GM12878 (cell line): ENCODE measurements around the gene PTPRN2. TPM values are rescaled to one million over a fixed set of nuclear protein-coding genes. Genes with fewer than 3 reads are reported as not detected.

Experiments
- ATAC-seq: fragments of 200-7000 bp; cut with Tn5 transposase; 3 replicates; pipeline ENCODE4 v1.9.1; 2020; ENCODE audit warnings: mild to moderate bottlenecking, moderate library complexity
- BruUV-seq: library from RNA; stranded (reverse); fragments of 400-500 nt; replicated peaks from 2 replicates; lab custom pipeline; 2021; lab: Mats Ljungman, UMichigan
- CTCF ChIA-PET: fragments of 300-600 bp; sonication (Branson Sonifier 250); formaldehyde crosslinking; extraction: SDS; loops from one replicate; lab custom pipeline; 2021; ENCODE audit warnings: inconsistent platforms; lab: Yijun Ruan, JAX
- POLR2A ChIA-PET: fragments of 350-600 bp; formaldehyde crosslinking; extraction: SDS; loops from one replicate; lab custom pipeline; 2021; ENCODE audit warnings: inconsistent platforms; lab: Charles Lee
- RAD21 ChIA-PET: fragments of 300-600 bp; sonication (Branson Sonifier 250); formaldehyde crosslinking; loops from one replicate; lab custom pipeline; 2023; ENCODE audit warnings: antibody characterized with exemption; ENCODE audit not compliant: unreplicated experiment; lab: Charles Lee
- SMC1A ChIA-PET: fragments of 300-600 bp; sonication (Branson Sonifier 250); formaldehyde crosslinking; loops from one replicate; lab custom pipeline; 2023; ENCODE audit not compliant: unreplicated experiment, uncharacterized antibody; lab: Charles Lee
- DNase-seq: peaks from one replicate; pipeline ENCODE4 v3.0.0-alpha.2; 2011; ENCODE audit warnings: low read depth, low spot score
- FAIRE-seq: peaks from 3 replicates; lab custom pipeline; 2011; peaks lifted over from hg19 to GRCh38; lab: Jason Lieb, UNC
- H2AFZ ChIP-seq: 2 replicates; pipeline ENCODE4 v1.6.0; 2011; ENCODE audit warnings: low read depth, low read length, control low read depth; ENCODE audit not compliant: control insufficient read depth
- H3K27ac ChIP-seq: 2 replicates; pipeline ENCODE4 v1.5.1; 2011; ENCODE audit warnings: control low read depth; ENCODE audit not compliant: control insufficient read depth, insufficient read depth
- H3K27me3 ChIP-seq, 2 experiments: replicated peaks in 1 of 2; 2 replicates each; pipeline versions ENCODE4 v1.6.0 to v1.6.1; 2011; ENCODE audit warnings: low read length in 1 of 2; ENCODE audit not compliant: control insufficient read depth in 2 of 2, insufficient read depth in 2 of 2
- H3K36me3 ChIP-seq, 2 experiments: 2 replicates each; pipeline ENCODE4 v1.5.1; 2011; ENCODE audit warnings: low read length in 1 of 2; ENCODE audit not compliant: control insufficient read depth in 2 of 2, insufficient read depth in 2 of 2
- H3K4me1 ChIP-seq: 2 replicates; pipeline ENCODE4 v1.6.1; 2011; ENCODE audit warnings: mild to moderate bottlenecking, low read length, moderate library complexity, mixed read lengths; ENCODE audit not compliant: control insufficient read depth, insufficient read depth
- H3K4me2 ChIP-seq: 2 replicates; pipeline ENCODE4 v1.6.0; 2011; ENCODE audit warnings: control low read depth; ENCODE audit not compliant: control insufficient read depth, insufficient read depth
- H3K4me3 ChIP-seq: fragments of 200-600 bp; sonication (generic); 2 replicates; pipeline ENCODE4 v1.5.1; 2016
- H3K79me2 ChIP-seq: 2 replicates; pipeline ENCODE4 v1.6.0; 2011; ENCODE audit warnings: low read length; ENCODE audit not compliant: control insufficient read depth, insufficient read depth
- H3K9ac ChIP-seq: 2 replicates; pipeline ENCODE4 v1.8.0; 2011; ENCODE audit warnings: low read length, control low read depth, mixed read lengths; ENCODE audit not compliant: control insufficient read depth, insufficient read depth
- H3K9me3 ChIP-seq: replicated peaks from 3 replicates; pipeline ENCODE4 v1.5.1; 2011; ENCODE audit warnings: mild to moderate bottlenecking, low read length; ENCODE audit not compliant: control insufficient read depth, insufficient read depth
- H4K20me1 ChIP-seq: 2 replicates; pipeline ENCODE4 v1.6.0; 2011; ENCODE audit not compliant: control insufficient read depth, insufficient read depth
- ASH2L ChIP-seq: fragments of 300-600, 200-600 bp; sonication (generic); IDR thresholded peaks from 2 replicates; pipeline ENCODE4 v1.6.1; 2017; ENCODE audit warnings: low read depth, mild to moderate bottlenecking, borderline replicate concordance
- E2F8 ChIP-seq: fragments of 450-650 bp; IDR thresholded peaks from 2 replicates; pipeline ENCODE4 v1.6.1; 2018; ENCODE audit warnings: mild to moderate bottlenecking, low read depth, moderate library complexity; ENCODE audit not compliant: partially characterized antibody
- FOS ChIP-seq: IDR thresholded peaks from 3 replicates; pipeline ENCODE4 v1.6.1; 2011; ENCODE audit warnings: borderline replicate concordance; ENCODE audit not compliant: insufficient read length; ENCODE audit errors: extremely low read depth
- HCFC1 ChIP-seq: fragments of 150-350 bp; IDR thresholded peaks from 2 replicates; pipeline ENCODE4 v1.6.1; 2014; ENCODE audit warnings: low read length
- HDAC6 ChIP-seq: fragments of 200-600 bp; sonication (generic); IDR thresholded peaks from one replicate; pipeline ENCODE4 v1.8.0; 2017; ENCODE audit warnings: antibody characterized with exemption; ENCODE audit not compliant: unreplicated experiment
- NFYB ChIP-seq: IDR thresholded peaks from 2 replicates; pipeline ENCODE4 v1.6.1; 2011; ENCODE audit warnings: low read depth, mild to moderate bottlenecking, low read length, improper control_type of control experiment, moderate library complexity; ENCODE audit not compliant: insufficient read depth
- RAD21 ChIP-seq: IDR thresholded peaks from 2 replicates; pipeline ENCODE4 v1.6.1; 2011; ENCODE audit warnings: mild to moderate bottlenecking, low read depth, low read length, moderate library complexity; ENCODE audit not compliant: insufficient read depth
- RELA ChIP-seq: fragments of 450-650 bp; IDR thresholded peaks from 2 replicates; pipeline ENCODE4 v1.8.0; 2014; ENCODE audit warnings: borderline replicate concordance; ENCODE audit not compliant: partially characterized antibody
- SIN3A ChIP-seq: IDR thresholded peaks from 2 replicates; pipeline ENCODE4 v1.6.1; 2012; ENCODE audit warnings: low read depth, low read length, improper control_type of control experiment
- SREBF2 ChIP-seq: IDR thresholded peaks from 2 replicates; pipeline ENCODE4 v1.6.1; 2012; ENCODE audit warnings: mild to moderate bottlenecking, low read length
- TCF3 ChIP-seq: IDR thresholded peaks from 2 replicates; pipeline ENCODE4 v1.6.1; 2012; ENCODE audit warnings: low read depth, mild to moderate bottlenecking, low read length, borderline replicate concordance; ENCODE audit not compliant: insufficient read depth
- ZBTB40 ChIP-seq: fragments of 450-650 bp; IDR thresholded peaks from 2 replicates; pipeline ENCODE4 v1.6.1; 2016; ENCODE audit warnings: mild to moderate bottlenecking, moderate library complexity, borderline replicate concordance
- ZNF384 ChIP-seq: IDR thresholded peaks from 2 replicates; pipeline ENCODE4 v1.6.1; 2012; ENCODE audit warnings: low read depth, mild to moderate bottlenecking, low read length, improper control_type of control experiment, borderline replicate concordance
- WGBS: methylation state at CpG from one replicate; pipeline ENCODE4 v1.1.6; 2016; ENCODE audit warnings: low lambda C conversion rate; ENCODE audit not compliant: insufficient replicate concordance, insufficient coverage; ENCODE audit errors: missing lambda C conversion rate; 5-methylcytosine and 5-hydroxymethylcytosine counted together
- in situ Hi-C: fragments of 300-500 bp; cut with MboI; formaldehyde crosslinking; loops from 9 replicates; pipeline ENCODE4 v1.14.3; 2018; ENCODE audit warnings: mixed read lengths
- intact Hi-C: fragments of 100-400 bp; cut with micrococcal nuclease; formaldehyde crosslinking; loops from one replicate; pipeline ENCODE4 v1.14.2; 2022; ENCODE audit not compliant: unreplicated experiment
- polyA plus RNA-seq, 11 experiments: library from polyadenylated mRNA; depleted of rRNA in 4 of 11; unstranded in 6 of 11; stranded (reverse) in 5 of 11; fragments of >200 nt; fragmentation: Nextera tagmentation in 4 of 11; fragmentation: Illumina TruSeq in 1 of 11; extraction: Ambion mirVana in 4 of 11; extraction: Trizol in 1 of 11; gene quantifications; 1 replicate in 1 of 11; 2 replicates in 10 of 11; pipeline versions ENCODE4 v1.2.1 to v1.2.3, GENCODE V29; 2011 to 2016; ENCODE audit warnings: inconsistent platforms in 2 of 11, missing spikeins in 2 of 11, low read depth in 1 of 11
- total RNA-seq, 4 experiments: library from RNA; depleted of rRNA in 3 of 4; stranded (reverse); fragments of >200 nt in 3 of 4; fragmentation: Illumina TruSeq in 1 of 4; extraction: Trizol in 1 of 4; gene quantifications; 2 replicates each; pipeline versions ENCODE4 v1.2.1 to v1.2.3, GENCODE V29; 2013 to 2021
- TF ChIP-seq, protein P1 (sequence below): fragments of 450-650 bp; conservative IDR thresholded peaks from 2 replicates; pipeline ENCODE4 v1.6.1; 2017; ENCODE audit warnings: mild to moderate bottlenecking, moderate library complexity

Gene PTPRN2
- total and polyA plus RNA-seq, 10 of the 15 experiments (the other 5 are each of a cell fraction or from before 2014, with no cell fraction given) = 5.4 TPM; not detected in 9

DNA sequence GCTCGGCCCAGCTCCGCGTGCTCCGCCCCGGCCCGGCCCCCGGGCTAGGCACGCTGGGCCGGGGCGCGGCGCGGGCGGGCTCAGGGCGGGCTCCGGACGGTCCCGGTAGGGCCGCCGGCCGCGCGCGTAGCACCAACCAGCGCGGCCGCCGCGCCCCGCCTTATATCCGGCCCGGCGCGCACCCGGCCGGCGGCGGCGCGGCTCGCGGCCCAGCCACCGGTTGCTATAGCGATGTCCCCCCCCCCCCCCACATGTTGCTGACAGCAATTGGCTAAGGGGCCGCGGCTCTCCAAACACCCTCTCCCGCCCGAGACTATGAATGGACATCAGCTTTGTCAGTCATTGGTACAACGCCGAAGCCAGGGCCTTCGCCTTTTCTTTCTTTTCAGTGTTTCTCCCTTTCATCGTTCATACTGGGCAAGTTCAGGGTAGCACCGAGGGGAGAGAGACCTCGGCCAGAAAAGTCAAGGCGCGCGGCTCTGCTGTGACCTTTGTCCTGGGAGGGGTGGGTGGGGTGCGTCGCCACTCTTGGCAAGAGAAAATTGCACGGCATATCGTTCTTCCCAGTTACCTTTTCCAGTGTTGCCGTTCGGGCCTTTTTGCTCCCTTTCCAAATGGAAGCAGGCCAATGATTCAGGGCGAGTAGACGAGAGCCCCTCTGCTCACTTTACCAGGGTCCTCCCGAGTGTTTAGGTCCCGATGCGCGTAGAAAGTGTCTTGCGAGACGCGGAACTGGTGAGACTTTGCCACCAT is 896.6 kb downstream of the PTPRN2 start:
- H3K27ac ChIP-seq = no peak overlapping the region
- POLR2A ChIA-PET = no interaction called here
- ATAC-seq (no peak), FAIRE-seq (no peak), DNase-seq (no peak)
- no peaks in the 10 kb centered on the region for H3K36me3 ChIP-seq
- H3K4me3 ChIP-seq = no peak overlapping the region
- TF ChIP-seq FOS = no peak
- no peak for TF ChIP-seq RELA
- no peak for TF ChIP-seq NFYB
- TF ChIP-seq ZNF384 = no peak
- TF ChIP-seq TCF3 = no peak
- TF ChIP-seq ZBTB40 = no peak
- no peak for TF ChIP-seq ASH2L
- TF ChIP-seq, protein P1, sequence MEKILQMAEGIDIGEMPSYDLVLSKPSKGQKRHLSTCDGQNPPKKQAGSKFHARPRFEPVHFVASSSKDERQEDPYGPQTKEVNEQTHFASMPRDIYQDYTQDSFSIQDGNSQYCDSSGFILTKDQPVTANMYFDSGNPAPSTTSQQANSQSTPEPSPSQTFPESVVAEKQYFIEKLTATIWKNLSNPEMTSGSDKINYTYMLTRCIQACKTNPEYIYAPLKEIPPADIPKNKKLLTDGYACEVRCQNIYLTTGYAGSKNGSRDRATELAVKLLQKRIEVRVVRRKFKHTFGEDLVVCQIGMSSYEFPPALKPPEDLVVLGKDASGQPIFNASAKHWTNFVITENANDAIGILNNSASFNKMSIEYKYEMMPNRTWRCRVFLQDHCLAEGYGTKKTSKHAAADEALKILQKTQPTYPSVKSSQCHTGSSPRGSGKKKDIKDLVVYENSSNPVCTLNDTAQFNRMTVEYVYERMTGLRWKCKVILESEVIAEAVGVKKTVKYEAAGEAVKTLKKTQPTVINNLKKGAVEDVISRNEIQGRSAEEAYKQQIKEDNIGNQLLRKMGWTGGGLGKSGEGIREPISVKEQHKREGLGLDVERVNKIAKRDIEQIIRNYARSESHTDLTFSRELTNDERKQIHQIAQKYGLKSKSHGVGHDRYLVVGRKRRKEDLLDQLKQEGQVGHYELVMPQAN = no peak
- no peak for TF ChIP-seq RAD21
- TF ChIP-seq HDAC6 = no peak
- no peak for TF ChIP-seq E2F8
- TF ChIP-seq SREBF2 = no peak
- no peak for TF ChIP-seq HCFC1
- TF ChIP-seq SIN3A = no peak
- SMC1A ChIA-PET = no interaction called here
- WGBS = 42% methylated on average over 28 of the region's 72 CpGs
- H4K20me1 ChIP-seq = no peaks in the 10 kb centered on the region
- H3K4me1 ChIP-seq = no peaks in the 10 kb centered on the region
- BruUV-seq = no TSS peak
- H3K9ac ChIP-seq = no peak overlapping the region
- H2AFZ ChIP-seq = no peak overlapping the region
- no peaks in the 10 kb centered on the region for H3K79me2 ChIP-seq
- intact Hi-C loops = no loop called here
- no peaks in the 10 kb centered on the region; a peak in 2 of 4 replicates for H3K27me3 ChIP-seq
- in situ Hi-C loops = no loop called here
- CTCF ChIA-PET = no interaction called here
- no peak overlapping the region for H3K4me2 ChIP-seq
- RAD21 ChIA-PET = no interaction called here
- peaks cover 3% of the 10 kb centered on the region; the same call in 1 of the 3 replicates for H3K9me3 ChIP-seq
